ENCODE results near the gene IGFBP5.

Gene IGFBP5

DNA sequence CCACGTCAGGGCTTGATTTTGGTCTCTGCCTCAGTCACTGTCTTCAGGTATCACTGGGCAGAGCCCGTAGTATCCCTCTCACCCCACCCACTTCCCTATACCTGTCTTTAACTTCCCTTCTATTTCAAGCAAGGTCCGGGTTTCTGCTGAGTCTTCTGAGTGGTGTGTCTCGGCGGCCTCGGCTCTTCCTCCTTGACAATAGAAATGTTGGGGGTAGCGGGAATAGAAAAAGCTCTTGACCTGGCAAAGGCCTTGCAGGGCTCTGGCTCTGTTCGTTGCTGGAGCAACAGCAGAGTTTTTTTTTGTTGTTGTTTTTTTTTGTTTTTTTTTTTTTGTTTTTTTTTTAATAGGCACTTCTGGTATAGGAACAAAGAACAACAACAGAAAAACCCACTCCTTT, 16.0 kb upstream of the IGFBP5 start:
- TF ChIP-seq TEAD4 (IDR thresholded peaks at IDR 0.05) (no peak), NFIC (IDR thresholded peaks at IDR 0.05) (no peak), RAD21 (IDR thresholded peaks at IDR 0.05; ENCODE audit: low read depth) (no peak), YY1 (IDR thresholded peaks at IDR 0.05; ENCODE audit: low read depth) (no peak), FOXM1 (IDR thresholded peaks at IDR 0.05; ENCODE audit: borderline replicate concordance, low read depth) (no peak), TAF1 (IDR thresholded peaks at IDR 0.05; ENCODE audit: low read depth) (no peak), EGR1 (IDR thresholded peaks at IDR 0.05) (no peak), EP300 (IDR thresholded peaks at IDR 0.05; ENCODE audit: borderline replicate concordance) (no peak), CEBPB (IDR thresholded peaks at IDR 0.05) (no peak), TCF12 (IDR thresholded peaks at IDR 0.05; ENCODE audit: low read depth) (no peak)
- TF ChIP-seq, protein P1, sequence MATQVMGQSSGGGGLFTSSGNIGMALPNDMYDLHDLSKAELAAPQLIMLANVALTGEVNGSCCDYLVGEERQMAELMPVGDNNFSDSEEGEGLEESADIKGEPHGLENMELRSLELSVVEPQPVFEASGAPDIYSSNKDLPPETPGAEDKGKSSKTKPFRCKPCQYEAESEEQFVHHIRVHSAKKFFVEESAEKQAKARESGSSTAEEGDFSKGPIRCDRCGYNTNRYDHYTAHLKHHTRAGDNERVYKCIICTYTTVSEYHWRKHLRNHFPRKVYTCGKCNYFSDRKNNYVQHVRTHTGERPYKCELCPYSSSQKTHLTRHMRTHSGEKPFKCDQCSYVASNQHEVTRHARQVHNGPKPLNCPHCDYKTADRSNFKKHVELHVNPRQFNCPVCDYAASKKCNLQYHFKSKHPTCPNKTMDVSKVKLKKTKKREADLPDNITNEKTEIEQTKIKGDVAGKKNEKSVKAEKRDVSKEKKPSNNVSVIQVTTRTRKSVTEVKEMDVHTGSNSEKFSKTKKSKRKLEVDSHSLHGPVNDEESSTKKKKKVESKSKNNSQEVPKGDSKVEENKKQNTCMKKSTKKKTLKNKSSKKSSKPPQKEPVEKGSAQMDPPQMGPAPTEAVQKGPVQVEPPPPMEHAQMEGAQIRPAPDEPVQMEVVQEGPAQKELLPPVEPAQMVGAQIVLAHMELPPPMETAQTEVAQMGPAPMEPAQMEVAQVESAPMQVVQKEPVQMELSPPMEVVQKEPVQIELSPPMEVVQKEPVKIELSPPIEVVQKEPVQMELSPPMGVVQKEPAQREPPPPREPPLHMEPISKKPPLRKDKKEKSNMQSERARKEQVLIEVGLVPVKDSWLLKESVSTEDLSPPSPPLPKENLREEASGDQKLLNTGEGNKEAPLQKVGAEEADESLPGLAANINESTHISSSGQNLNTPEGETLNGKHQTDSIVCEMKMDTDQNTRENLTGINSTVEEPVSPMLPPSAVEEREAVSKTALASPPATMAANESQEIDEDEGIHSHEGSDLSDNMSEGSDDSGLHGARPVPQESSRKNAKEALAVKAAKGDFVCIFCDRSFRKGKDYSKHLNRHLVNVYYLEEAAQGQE (IDR thresholded peaks at IDR 0.05; ENCODE audit: low read depth): no peak
- TF ChIP-seq, protein P2, sequence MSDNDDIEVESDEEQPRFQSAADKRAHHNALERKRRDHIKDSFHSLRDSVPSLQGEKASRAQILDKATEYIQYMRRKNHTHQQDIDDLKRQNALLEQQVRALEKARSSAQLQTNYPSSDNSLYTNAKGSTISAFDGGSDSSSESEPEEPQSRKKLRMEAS (IDR thresholded peaks at IDR 0.05): no peak
- TF ChIP-seq, protein P3, sequence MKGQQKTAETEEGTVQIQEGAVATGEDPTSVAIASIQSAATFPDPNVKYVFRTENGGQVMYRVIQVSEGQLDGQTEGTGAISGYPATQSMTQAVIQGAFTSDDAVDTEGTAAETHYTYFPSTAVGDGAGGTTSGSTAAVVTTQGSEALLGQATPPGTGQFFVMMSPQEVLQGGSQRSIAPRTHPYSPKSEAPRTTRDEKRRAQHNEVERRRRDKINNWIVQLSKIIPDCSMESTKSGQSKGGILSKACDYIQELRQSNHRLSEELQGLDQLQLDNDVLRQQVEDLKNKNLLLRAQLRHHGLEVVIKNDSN (IDR thresholded peaks at IDR 0.05): no peak

DNA sequence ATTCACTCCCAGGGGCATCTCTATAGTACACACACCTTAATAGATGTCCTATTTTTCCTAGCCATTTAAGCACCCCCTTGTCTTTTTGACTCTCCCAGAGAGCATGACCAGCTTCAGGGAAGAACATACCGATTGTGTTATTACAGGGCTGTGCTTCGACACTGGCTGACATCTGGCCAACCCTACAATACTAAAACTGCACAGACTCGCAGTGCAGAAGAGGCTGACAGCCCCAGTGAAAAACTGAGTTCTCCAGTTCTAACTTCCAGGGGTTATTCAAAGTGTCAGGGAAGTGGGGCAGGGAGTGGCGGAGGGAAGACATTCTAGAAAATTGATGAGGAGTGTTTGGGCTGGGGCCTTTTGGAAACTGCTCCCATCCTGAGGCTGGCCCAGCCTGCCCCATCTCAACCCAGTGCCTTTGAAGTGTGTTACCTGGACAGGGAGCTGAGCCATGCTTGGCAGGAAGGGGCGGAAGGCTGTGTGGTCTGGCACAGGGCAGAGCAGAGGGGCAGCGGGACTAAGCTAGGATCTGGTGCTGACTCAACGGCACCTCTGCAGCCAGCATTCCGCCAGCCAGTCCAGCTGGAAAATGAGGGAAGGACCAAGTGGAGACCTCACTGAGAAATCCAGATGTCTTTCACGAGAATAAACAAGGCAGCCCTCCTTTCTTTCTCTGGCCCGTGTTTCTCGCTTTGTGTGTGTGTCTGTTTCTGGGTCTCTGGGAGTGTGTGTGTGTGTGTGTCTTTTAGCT, 15.4 kb upstream of the IGFBP5 start:
- no peak for TF ChIP-seq NFIC (IDR thresholded peaks at IDR 0.05)
- TF ChIP-seq CEBPB (IDR thresholded peaks at IDR 0.05): no peak
- TF ChIP-seq TCF12 (IDR thresholded peaks at IDR 0.05; ENCODE audit: low read depth): no peak
- no peak for TF ChIP-seq FOXM1 (IDR thresholded peaks at IDR 0.05; ENCODE audit: borderline replicate concordance, low read depth)
- no peak for TF ChIP-seq YY1 (IDR thresholded peaks at IDR 0.05; ENCODE audit: low read depth)
- TF ChIP-seq EP300 (IDR thresholded peaks at IDR 0.05; ENCODE audit: borderline replicate concordance): no peak
- no peak for TF ChIP-seq ZBTB7A (IDR thresholded peaks at IDR 0.05; ENCODE audit: low read depth)
- no peak for TF ChIP-seq EGR1 (IDR thresholded peaks at IDR 0.05)
- TF ChIP-seq, protein P3 (IDR thresholded peaks at IDR 0.05): no peak
- no peak for TF ChIP-seq TAF1 (IDR thresholded peaks at IDR 0.05; ENCODE audit: low read depth)
- no peak for TF ChIP-seq RAD21 (IDR thresholded peaks at IDR 0.05; ENCODE audit: low read depth)
- no peak for TF ChIP-seq CREB1 (IDR thresholded peaks at IDR 0.05; ENCODE audit: low read depth)

DNA sequence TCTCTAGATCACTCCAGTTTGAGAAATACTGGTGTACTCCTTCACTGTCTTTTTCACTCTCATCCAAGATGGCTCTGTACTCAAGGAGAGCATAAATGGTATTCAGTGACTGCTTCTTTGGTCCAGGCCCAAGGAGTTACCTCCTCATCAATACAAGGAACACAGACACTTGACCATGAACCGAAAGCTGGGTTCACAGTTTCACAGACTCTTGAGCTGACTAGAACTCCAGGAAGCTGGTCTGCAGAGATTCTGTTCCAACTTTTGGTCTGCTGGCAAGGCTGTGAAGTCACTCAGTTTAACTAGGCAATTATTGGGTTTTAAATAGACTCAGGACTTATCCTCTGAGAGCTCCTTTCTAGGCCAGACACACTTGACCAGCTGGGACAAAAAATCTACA, 7.4 kb upstream of the IGFBP5 start:
- TF ChIP-seq TAF1 (IDR thresholded peaks at IDR 0.05; ENCODE audit: low read depth) (no peak), ZBTB7A (IDR thresholded peaks at IDR 0.05; ENCODE audit: low read depth) (no peak), NFIC (IDR thresholded peaks at IDR 0.05) (no peak), EP300 (IDR thresholded peaks at IDR 0.05; ENCODE audit: borderline replicate concordance) (no peak), CEBPB (IDR thresholded peaks at IDR 0.05) (no peak), RAD21 (IDR thresholded peaks at IDR 0.05; ENCODE audit: low read depth) (no peak), YY1 (IDR thresholded peaks at IDR 0.05; ENCODE audit: low read depth) (no peak), TCF12 (IDR thresholded peaks at IDR 0.05; ENCODE audit: low read depth) (no peak), TEAD4 (IDR thresholded peaks at IDR 0.05) (no peak), FOXM1 (IDR thresholded peaks at IDR 0.05; ENCODE audit: borderline replicate concordance, low read depth) (no peak), CREB1 (IDR thresholded peaks at IDR 0.05; ENCODE audit: low read depth) (no peak), EGR1 (IDR thresholded peaks at IDR 0.05) (no peak)
- TF ChIP-seq, protein P1 (IDR thresholded peaks at IDR 0.05; ENCODE audit: low read depth): no peak
- TF ChIP-seq, protein P3 (IDR thresholded peaks at IDR 0.05): no peak
- TF ChIP-seq, protein P2 (IDR thresholded peaks at IDR 0.05): no peak

DNA sequence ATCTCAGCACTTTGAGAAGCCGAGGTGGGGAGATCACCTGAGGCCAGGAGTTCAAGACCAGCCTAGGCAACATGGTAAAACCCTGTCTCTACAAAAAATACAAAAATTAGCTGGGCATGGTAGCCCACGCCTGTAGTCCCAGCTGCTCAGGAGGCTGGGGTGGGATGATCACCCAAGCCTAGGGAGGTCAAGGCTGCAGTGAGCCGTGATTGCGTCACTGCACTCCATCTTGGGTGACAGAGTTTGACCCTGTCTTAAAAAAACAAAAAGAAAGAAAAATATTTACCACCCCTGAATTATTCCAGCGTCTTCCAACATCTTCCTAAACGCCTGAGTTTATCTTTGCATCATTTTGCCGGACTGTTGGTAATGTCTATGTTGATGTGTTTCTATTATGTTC, 6.2 kb upstream of the IGFBP5 start:
- TF ChIP-seq TEAD4 (IDR thresholded peaks at IDR 0.05): no peak
- TF ChIP-seq TCF12 (IDR thresholded peaks at IDR 0.05; ENCODE audit: low read depth): no peak
- TF ChIP-seq, protein P2 (IDR thresholded peaks at IDR 0.05): no peak
- TF ChIP-seq, protein P1 (IDR thresholded peaks at IDR 0.05; ENCODE audit: low read depth): no peak
- no peak for TF ChIP-seq ZBTB7A (IDR thresholded peaks at IDR 0.05; ENCODE audit: low read depth)
- no peak for TF ChIP-seq YY1 (IDR thresholded peaks at IDR 0.05; ENCODE audit: low read depth)
- no peak for TF ChIP-seq FOXM1 (IDR thresholded peaks at IDR 0.05; ENCODE audit: borderline replicate concordance, low read depth)
- TF ChIP-seq RAD21 (IDR thresholded peaks at IDR 0.05; ENCODE audit: low read depth): no peak
- TF ChIP-seq CEBPB (IDR thresholded peaks at IDR 0.05): no peak
- TF ChIP-seq NFIC (IDR thresholded peaks at IDR 0.05): no peak
- TF ChIP-seq EP300 (IDR thresholded peaks at IDR 0.05; ENCODE audit: borderline replicate concordance): no peak
- TF ChIP-seq, protein P3 (IDR thresholded peaks at IDR 0.05): no peak
- no peak for TF ChIP-seq CREB1 (IDR thresholded peaks at IDR 0.05; ENCODE audit: low read depth)
- no peak for TF ChIP-seq TAF1 (IDR thresholded peaks at IDR 0.05; ENCODE audit: low read depth)
- no peak for TF ChIP-seq EGR1 (IDR thresholded peaks at IDR 0.05)
